Measurements from ENCODE around the gene INAVA.
A peak's percentile ranks its signal among the peaks of the same experiment; 100 is the strongest.

Gene INAVA

DNA sequence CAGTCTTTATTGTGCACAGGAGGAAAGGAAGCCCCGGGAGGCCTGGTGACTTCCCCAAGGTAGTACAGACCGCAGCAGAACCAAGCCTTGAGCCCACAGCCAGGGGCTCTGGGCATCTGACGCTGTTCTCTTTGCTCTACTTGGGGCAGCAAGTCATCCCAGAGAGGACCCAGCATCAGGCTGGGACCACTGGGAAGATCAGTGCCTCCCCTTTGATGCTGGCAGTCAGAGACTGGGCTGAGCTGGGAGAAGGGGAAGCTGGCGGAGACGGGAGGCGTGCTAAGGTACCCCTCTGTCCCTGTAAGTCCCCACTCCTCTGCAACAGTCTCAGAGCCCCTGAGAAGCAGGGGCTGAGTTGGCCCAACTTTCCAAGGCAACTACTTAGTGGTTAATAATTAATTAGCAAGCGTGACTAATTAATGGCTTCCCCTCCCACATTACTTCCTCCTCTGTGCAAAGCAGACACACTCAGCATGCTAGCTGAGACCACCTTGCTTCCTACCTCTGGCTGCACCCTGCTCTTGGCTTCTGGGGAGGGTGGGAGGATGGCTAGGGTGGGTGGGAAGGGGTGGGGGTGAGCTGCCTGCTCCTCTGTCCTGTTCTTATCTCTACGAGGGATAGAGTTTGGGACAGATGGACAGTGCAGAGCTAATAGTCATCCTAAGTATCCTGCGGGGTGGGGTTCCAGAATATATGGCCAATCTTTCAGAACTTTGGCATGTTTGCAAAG lies 1.3 kb downstream of the INAVA start:
- H3K14ac ChIP-seq (ENCODE audit: low read length in 2 of 2), result no peak overlapping the region
- H3K4me2 ChIP-seq (ENCODE audit: low read length, poor library complexity, severe bottlenecking), result peak overlapping the region; percentile 35
- H3K27me3 ChIP-seq (ENCODE audit: control insufficient read depth in 1 of 2, insufficient read depth in 1 of 2, low read length in 2 of 2), result peaks cover 0 to 90% of the 10 kb centered on the region in 2 experiments
- peak overlapping the region; percentile 33 for H2BK5ac ChIP-seq (ENCODE audit: low read depth, low read length, poor library complexity, severe bottlenecking)
- H2BK120ac ChIP-seq (ENCODE audit: low read depth, low read length), result no peak overlapping the region
- H2BK15ac ChIP-seq (ENCODE audit: low read depth, poor library complexity, severe bottlenecking), result no peak overlapping the region
- peak overlapping the region; percentile 95 for H2AK5ac ChIP-seq (ENCODE audit: low read length, severe bottlenecking)
- H3K36me3 ChIP-seq (ENCODE audit: control insufficient read depth in 1 of 2, insufficient read depth in 2 of 2, low read depth in 1 of 2, low read length in 2 of 2), result peaks cover 0 to 27% of the 10 kb centered on the region in 2 experiments
- H4K91ac ChIP-seq (ENCODE audit: low read length), result no peak overlapping the region
- H3K4me3 ChIP-seq (ENCODE audit: insufficient read depth in 1 of 2, low read depth in 1 of 2, low read length in 2 of 2), result no peak overlapping the region
- H3K9ac ChIP-seq (ENCODE audit: low read length), result no peak overlapping the region
- no peak overlapping the region for H3K4ac ChIP-seq (ENCODE audit: low read depth in 1 of 2, low read length in 2 of 2)
- H3K9me3 ChIP-seq (ENCODE audit: control insufficient read depth, low read length), result no peaks in the 10 kb centered on the region
- WGBS, result 79% methylated on average over 6 of the region's 9 CpGs
- H2AFZ ChIP-seq (ENCODE audit: low read depth, low read length), result no peak overlapping the region
- peaks cover 54% of the 10 kb centered on the region for H3K4me1 ChIP-seq (ENCODE audit: control insufficient read depth, insufficient read depth, low read depth, low read length)
- H3K79me1 ChIP-seq (replicated peaks; ENCODE audit: low read length, poor library complexity, severe bottlenecking), result peaks cover 28% of the 10 kb centered on the region
- DNase-seq, result no peak
- no peak overlapping the region for H3K23ac ChIP-seq (ENCODE audit: low read length in 2 of 2)
- H3K18ac ChIP-seq (ENCODE audit: low read depth in 1 of 2, low read length in 2 of 2), result no peak overlapping the region
- no peak overlapping the region for H4K8ac ChIP-seq (ENCODE audit: low read length)
- H2BK12ac ChIP-seq (ENCODE audit: low read length in 2 of 2), result no peak overlapping the region
- H3K27ac ChIP-seq (ENCODE audit: low read length, poor library complexity, severe bottlenecking), result peak overlapping the region; percentile 82

DNA sequence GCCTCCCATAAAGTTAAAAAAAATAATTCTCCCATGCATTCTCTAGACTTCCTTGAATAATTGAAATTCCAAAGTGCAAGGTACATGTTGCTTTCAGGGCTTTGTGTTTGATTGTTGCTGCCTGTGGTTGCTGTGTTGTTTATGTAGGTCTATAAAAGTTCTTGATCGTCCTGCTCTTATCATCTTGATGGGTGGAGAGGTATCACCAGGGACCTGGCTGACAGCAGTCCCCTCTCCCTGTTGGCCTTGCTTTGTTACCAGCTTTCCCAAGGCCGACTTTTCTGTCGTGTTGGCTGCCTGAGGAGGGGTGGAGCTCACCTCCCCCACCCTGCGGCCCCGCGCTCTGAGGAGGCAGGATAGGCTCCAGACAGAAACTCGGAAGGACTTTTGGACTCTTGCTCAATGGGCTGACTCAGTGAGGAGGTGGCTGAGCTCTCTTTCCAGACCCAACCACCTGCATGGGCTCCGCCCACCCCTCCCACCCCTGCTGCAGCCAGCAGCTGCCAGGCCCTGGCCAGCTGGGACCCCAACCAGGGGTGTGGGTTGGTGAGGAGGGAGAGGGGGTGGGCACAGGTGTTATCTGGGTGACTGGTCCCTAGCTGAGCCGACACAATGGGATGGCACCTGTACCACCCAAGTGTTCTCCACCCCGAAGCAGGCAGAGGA lies 2.0 kb downstream of the INAVA start:
- Histone ChIP-seq H2AFZ (ENCODE audit: low read depth, low read length) (no peak overlapping the region), H3K79me1 (replicated peaks; ENCODE audit: low read length, poor library complexity, severe bottlenecking) (peaks cover 30% of the 10 kb centered on the region), H3K23ac (ENCODE audit: low read length in 2 of 2) (no peak overlapping the region), H3K14ac (ENCODE audit: low read length in 2 of 2) (no peak overlapping the region), H2BK120ac (ENCODE audit: low read depth, low read length) (no peak overlapping the region), H2BK15ac (ENCODE audit: low read depth, poor library complexity, severe bottlenecking) (no peak overlapping the region), H2BK5ac (ENCODE audit: low read depth, low read length, poor library complexity, severe bottlenecking) (no peak overlapping the region), H3K18ac (ENCODE audit: low read depth in 1 of 2, low read length in 2 of 2) (no peak overlapping the region), H3K36me3 (ENCODE audit: control insufficient read depth in 1 of 2, insufficient read depth in 2 of 2, low read depth in 1 of 2, low read length in 2 of 2) (peaks cover 0 to 34% of the 10 kb centered on the region in 2 experiments), H3K9me3 (ENCODE audit: control insufficient read depth, low read length) (no peaks in the 10 kb centered on the region), H3K9ac (ENCODE audit: low read length) (no peak overlapping the region), H3K27me3 (ENCODE audit: control insufficient read depth in 1 of 2, insufficient read depth in 1 of 2, low read length in 2 of 2) (peaks cover 0 to 90% of the 10 kb centered on the region in 2 experiments), H2AK5ac (ENCODE audit: low read length, severe bottlenecking) (peak overlapping the region; percentile 31), H3K4me3 (ENCODE audit: insufficient read depth in 1 of 2, low read depth in 1 of 2, low read length in 2 of 2) (no peak overlapping the region), H2BK12ac (ENCODE audit: low read length in 2 of 2) (no peak overlapping the region), H4K91ac (ENCODE audit: low read length) (no peak overlapping the region), H3K4ac (ENCODE audit: low read depth in 1 of 2, low read length in 2 of 2) (no peak overlapping the region), H3K4me2 (ENCODE audit: low read length, poor library complexity, severe bottlenecking) (peak overlapping the region; percentile 2), H4K8ac (ENCODE audit: low read length) (no peak overlapping the region), H3K4me1 (ENCODE audit: control insufficient read depth, insufficient read depth, low read depth, low read length) (peaks cover 55% of the 10 kb centered on the region), H3K27ac (ENCODE audit: low read length, poor library complexity, severe bottlenecking) (peak overlapping the region; percentile 82)
- WGBS, result 66% methylated on average over 7 of the region's 10 CpGs
- DNase-seq, result no peak

DNA sequence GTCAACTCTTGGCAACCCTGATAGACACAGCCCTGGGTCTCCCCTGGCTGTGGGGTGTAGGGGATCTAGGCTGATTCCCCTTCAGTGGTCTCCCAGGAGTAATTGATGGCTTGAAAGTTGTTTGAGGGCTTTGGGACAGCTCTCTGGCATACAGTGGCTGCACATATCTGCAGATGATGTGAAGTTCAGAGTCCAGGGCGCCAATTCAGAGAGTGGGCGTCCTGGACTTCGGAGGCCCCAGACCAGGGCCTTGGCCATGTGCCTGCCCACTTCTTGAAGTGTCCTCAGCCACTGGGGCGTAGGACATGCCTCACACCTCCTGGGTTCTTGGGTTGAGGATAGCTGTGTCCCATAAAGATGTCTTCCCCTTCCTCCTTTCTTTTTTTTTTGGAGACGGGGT lies 2.6 kb downstream of the INAVA start:
- H3K27ac ChIP-seq (ENCODE audit: low read length, poor library complexity, severe bottlenecking), result peak overlapping the region; percentile 82
- no peak overlapping the region for H2BK120ac ChIP-seq (ENCODE audit: low read depth, low read length)
- peaks cover 57% of the 10 kb centered on the region for H3K4me1 ChIP-seq (ENCODE audit: control insufficient read depth, insufficient read depth, low read depth, low read length)
- no peak overlapping the region for H4K91ac ChIP-seq (ENCODE audit: low read length)
- H2BK15ac ChIP-seq (ENCODE audit: low read depth, poor library complexity, severe bottlenecking), result no peak overlapping the region
- H3K18ac ChIP-seq (ENCODE audit: low read depth in 1 of 2, low read length in 2 of 2), result no peak overlapping the region
- H2AFZ ChIP-seq (ENCODE audit: low read depth, low read length), result no peak overlapping the region
- DNase-seq, result no peak
- peaks cover 0 to 40% of the 10 kb centered on the region in 2 experiments for H3K36me3 ChIP-seq (ENCODE audit: control insufficient read depth in 1 of 2, insufficient read depth in 2 of 2, low read depth in 1 of 2, low read length in 2 of 2)
- H3K9me3 ChIP-seq (ENCODE audit: control insufficient read depth, low read length), result no peaks in the 10 kb centered on the region
- H3K23ac ChIP-seq (ENCODE audit: low read length in 2 of 2), result no peak overlapping the region
- H3K4me2 ChIP-seq (ENCODE audit: low read length, poor library complexity, severe bottlenecking), result no peak overlapping the region
- WGBS, result 100% methylated on average over 5 of the region's 5 CpGs
- H3K14ac ChIP-seq (ENCODE audit: low read length in 2 of 2), result no peak overlapping the region
- H2BK5ac ChIP-seq (ENCODE audit: low read depth, low read length, poor library complexity, severe bottlenecking), result no peak overlapping the region
- H3K9ac ChIP-seq (ENCODE audit: low read length), result no peak overlapping the region
- peaks cover 33% of the 10 kb centered on the region for H3K79me1 ChIP-seq (replicated peaks; ENCODE audit: low read length, poor library complexity, severe bottlenecking)
- no peak overlapping the region for H2BK12ac ChIP-seq (ENCODE audit: low read length in 2 of 2)
- no peak overlapping the region for H3K4me3 ChIP-seq (ENCODE audit: insufficient read depth in 1 of 2, low read depth in 1 of 2, low read length in 2 of 2)
- peak overlapping the region; percentile 93 for H2AK5ac ChIP-seq (ENCODE audit: low read length, severe bottlenecking)
- peaks cover 0 to 90% of the 10 kb centered on the region in 2 experiments for H3K27me3 ChIP-seq (ENCODE audit: control insufficient read depth in 1 of 2, insufficient read depth in 1 of 2, low read length in 2 of 2)
- no peak overlapping the region for H4K8ac ChIP-seq (ENCODE audit: low read length)
- H3K4ac ChIP-seq (ENCODE audit: low read depth in 1 of 2, low read length in 2 of 2), result no peak overlapping the region

DNA sequence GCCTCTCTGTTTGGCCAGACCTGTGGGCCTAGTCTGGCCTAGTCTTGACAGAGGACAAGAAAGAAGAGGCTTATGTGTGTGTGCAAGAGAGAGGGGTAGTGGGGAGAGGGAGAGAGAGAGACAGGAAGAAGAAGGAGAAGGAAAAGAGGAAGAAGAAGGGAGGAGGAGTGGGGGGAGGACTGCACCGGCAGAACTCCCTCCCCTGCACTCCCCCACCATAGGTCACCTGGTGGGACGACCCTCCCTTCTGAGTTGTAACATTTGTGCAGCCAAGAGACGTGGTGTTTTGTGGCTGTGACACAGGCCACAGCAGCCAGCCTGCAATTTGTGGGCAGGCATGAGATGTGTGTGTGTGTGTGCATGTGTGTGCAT lies 4.3 kb downstream of the INAVA start:
- Histone ChIP-seq H3K4me1 (ENCODE audit: control insufficient read depth, insufficient read depth, low read depth, low read length) (peaks cover 47% of the 10 kb centered on the region), H2BK12ac (ENCODE audit: low read length in 2 of 2) (no peak overlapping the region), H3K23ac (ENCODE audit: low read length in 2 of 2) (no peak overlapping the region), H3K14ac (ENCODE audit: low read length in 2 of 2) (no peak overlapping the region), H2AFZ (ENCODE audit: low read depth, low read length) (no peak overlapping the region), H3K4me3 (ENCODE audit: insufficient read depth in 1 of 2, low read depth in 1 of 2, low read length in 2 of 2) (no peak overlapping the region), H2BK120ac (ENCODE audit: low read depth, low read length) (no peak overlapping the region), H3K9me3 (ENCODE audit: control insufficient read depth, low read length) (no peaks in the 10 kb centered on the region), H2BK5ac (ENCODE audit: low read depth, low read length, poor library complexity, severe bottlenecking) (no peak overlapping the region), H3K4ac (ENCODE audit: low read depth in 1 of 2, low read length in 2 of 2) (no peak overlapping the region), H3K18ac (ENCODE audit: low read depth in 1 of 2, low read length in 2 of 2) (no peak overlapping the region), H4K8ac (ENCODE audit: low read length) (no peak overlapping the region), H2BK15ac (ENCODE audit: low read depth, poor library complexity, severe bottlenecking) (no peak overlapping the region), H3K9ac (ENCODE audit: low read length) (no peak overlapping the region), H3K36me3 (ENCODE audit: control insufficient read depth in 1 of 2, insufficient read depth in 2 of 2, low read depth in 1 of 2, low read length in 2 of 2) (peaks cover 0 to 50% of the 10 kb centered on the region in 2 experiments), H3K79me1 (replicated peaks; ENCODE audit: low read length, poor library complexity, severe bottlenecking) (peaks cover 30% of the 10 kb centered on the region), H3K27me3 (ENCODE audit: control insufficient read depth in 1 of 2, insufficient read depth in 1 of 2, low read length in 2 of 2) (peaks cover 0 to 85% of the 10 kb centered on the region in 2 experiments), H3K27ac (ENCODE audit: low read length, poor library complexity, severe bottlenecking) (no peak overlapping the region), H4K91ac (ENCODE audit: low read length) (no peak overlapping the region), H2AK5ac (ENCODE audit: low read length, severe bottlenecking) (no peak overlapping the region), H3K4me2 (ENCODE audit: low read length, poor library complexity, severe bottlenecking) (no peak overlapping the region)
- WGBS, result 90% methylated on average over 2 of the region's 3 CpGs
- no peak for DNase-seq
